ENCODE measurements around the gene SDK2. TPM values are rescaled to one million over a fixed set of nuclear protein-coding genes. Genes with fewer than 3 reads are reported as not detected.

The SDK2 gene
- total and polyA plus RNA-seq, 8 donors: 0.04 to 0.31 (median 0.17) TPM

GRCh38 chr17:73641826-73642600 lies 2.2 kb downstream of the SDK2 start:
- no peak for FAIRE-seq
- H3K4me3 ChIP-seq: no peak overlapping the region

GRCh38 chr17:73640691-73641090 lies 3.6 kb downstream of the SDK2 start:
- H3K27ac ChIP-seq: no peak overlapping the region
- H3K9me3 ChIP-seq: no peaks in the 10 kb centered on the region
- TF ChIP-seq CTCF (IDR thresholded peaks at IDR 0.05): no peak
- no peak for FAIRE-seq
- peaks cover 0 to 10% (median 7%) of the 10 kb centered on the region in 3 donors for H3K4me1 ChIP-seq
- H3K36me3 ChIP-seq: no peaks in the 10 kb centered on the region
- WGBS, 2 donors: 55 to 65% methylated on average over 4 of the region's 4 CpGs
- peak in 1 of 6 donors; percentile 26 for DNase-seq
- no peak for ATAC-seq
- intact Hi-C loops (cut with DNase I): no loop called here
- H3K27me3 ChIP-seq: peaks cover 0 to 6% (median 2%) of the 10 kb centered on the region in 4 donors
- no peak overlapping the region for H3K4me3 ChIP-seq

More at GRCh38 chr17:73641826-73642600, 2.2 kb downstream of the SDK2 start:
- peaks cover 0 to 10% (median 2%) of the 10 kb centered on the region in 4 donors for H3K27me3 ChIP-seq
- DNase-seq (peak in 1 of 6 donors; percentile 45), ATAC-seq (no peak)
- no peak overlapping the region for H3K27ac ChIP-seq
- 31 to 37% methylated on average over 12 of the region's 12 CpGs for WGBS, 2 donors
- no peaks in the 10 kb centered on the region for H3K36me3 ChIP-seq
- peaks cover 0 to 10% (median 7%) of the 10 kb centered on the region in 3 donors for H3K4me1 ChIP-seq
- TF ChIP-seq CTCF (IDR thresholded peaks at IDR 0.05): no peak
- intact Hi-C loops (cut with DNase I): no loop called here
- no peaks in the 10 kb centered on the region for H3K9me3 ChIP-seq

GRCh38 chr17:73639932-73640331 lies 4.3 kb downstream of the SDK2 start:
- DNase-seq: peak in 3 of 6 donors; percentile 20 to 27 (median 21)
- ATAC-seq: peak in 2 of 4 donors; percentile 50
- FAIRE-seq: no peak
- Histone ChIP-seq H3K27ac (no peak overlapping the region), H3K27me3 (peaks cover 0 to 6% (median 2%) of the 10 kb centered on the region in 4 donors), H3K4me3 (no peak overlapping the region), H3K4me1 (peaks cover 0 to 10% (median 7%) of the 10 kb centered on the region in 3 donors), H3K36me3 (no peaks in the 10 kb centered on the region), H3K9me3 (no peaks in the 10 kb centered on the region)
- intact Hi-C loops (cut with DNase I): no loop called here
- 18 to 19% methylated on average over 12 of the region's 12 CpGs for WGBS, 2 donors
- TF ChIP-seq CTCF (IDR thresholded peaks at IDR 0.05): no peak

- no peak for TF ChIP-seq CTCF (IDR thresholded peaks at IDR 0.05)
- ATAC-seq (no peak), FAIRE-seq (no peak), DNase-seq (no peak)
- H3K4me1 ChIP-seq: peaks cover 0 to 10% (median 7%) of the 10 kb centered on the region in 3 donors
- no peaks in the 10 kb centered on the region for H3K9me3 ChIP-seq
- intact Hi-C loops (cut with DNase I): no loop called here
- no peak overlapping the region for H3K27ac ChIP-seq
- no peaks in the 10 kb centered on the region for H3K36me3 ChIP-seq
- WGBS, 2 donors: 63 to 65% methylated on average over 11 of the region's 11 CpGs
- H3K4me3 ChIP-seq: no peak overlapping the region
- H3K27me3 ChIP-seq: peaks cover 0 to 6% (median 2%) of the 10 kb centered on the region in 4 donors
Measured at GRCh38 chr17:73639322-73639721, 4.9 kb downstream of the SDK2 start.

GRCh38 chr17:73638556-73638955 lies 5.7 kb downstream of the SDK2 start:
- DNase-seq (no peak), ATAC-seq (no peak), FAIRE-seq (no peak)
- H3K27me3 ChIP-seq: peaks cover 0 to 4% (median 0%) of the 10 kb centered on the region in 4 donors
- no peak overlapping the region for H3K4me3 ChIP-seq
- H3K4me1 ChIP-seq: peaks cover 0 to 4% (median 4%) of the 10 kb centered on the region in 3 donors
- no peak overlapping the region for H3K27ac ChIP-seq
- no peaks in the 10 kb centered on the region for H3K9me3 ChIP-seq
- intact Hi-C loops (cut with DNase I): no loop called here
- WGBS, 2 donors: 80 to 92% methylated on average over 3 of the region's 3 CpGs
- H3K36me3 ChIP-seq: no peaks in the 10 kb centered on the region
- TF ChIP-seq CTCF (IDR thresholded peaks at IDR 0.05): no peak
